ENCODE measurements around the gene UBA1.

Gene UBA1

GRCh38 chrX:47170861-47171692 lies 22.6 kb upstream of the UBA1 start:
- no peak for DNase-seq

- DNase-seq = no peak
Measured at GRCh38 chrX:47171996-47172395, 21.6 kb upstream of the UBA1 start.

DNA sequence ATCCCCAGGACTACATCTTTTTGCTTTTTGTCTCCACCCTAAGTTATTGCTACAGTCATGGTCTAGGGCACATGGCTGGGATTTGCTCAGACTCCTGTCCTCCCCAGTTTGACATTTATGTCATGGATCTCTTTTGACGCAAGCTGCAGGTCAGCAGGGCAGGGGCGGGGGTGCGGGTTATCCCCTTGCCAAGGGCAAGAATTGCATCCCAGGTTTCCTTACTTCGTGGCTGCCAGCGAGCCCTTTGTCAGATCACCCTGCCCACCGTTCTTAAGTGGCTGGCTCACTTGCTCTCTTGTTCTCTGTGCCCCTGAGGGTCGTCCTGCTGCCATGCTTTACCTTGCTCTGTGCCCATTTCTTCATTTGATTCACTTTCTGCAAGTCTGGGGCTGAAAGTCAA lies 21.1 kb upstream of the UBA1 start:
- no peak for DNase-seq

DNA sequence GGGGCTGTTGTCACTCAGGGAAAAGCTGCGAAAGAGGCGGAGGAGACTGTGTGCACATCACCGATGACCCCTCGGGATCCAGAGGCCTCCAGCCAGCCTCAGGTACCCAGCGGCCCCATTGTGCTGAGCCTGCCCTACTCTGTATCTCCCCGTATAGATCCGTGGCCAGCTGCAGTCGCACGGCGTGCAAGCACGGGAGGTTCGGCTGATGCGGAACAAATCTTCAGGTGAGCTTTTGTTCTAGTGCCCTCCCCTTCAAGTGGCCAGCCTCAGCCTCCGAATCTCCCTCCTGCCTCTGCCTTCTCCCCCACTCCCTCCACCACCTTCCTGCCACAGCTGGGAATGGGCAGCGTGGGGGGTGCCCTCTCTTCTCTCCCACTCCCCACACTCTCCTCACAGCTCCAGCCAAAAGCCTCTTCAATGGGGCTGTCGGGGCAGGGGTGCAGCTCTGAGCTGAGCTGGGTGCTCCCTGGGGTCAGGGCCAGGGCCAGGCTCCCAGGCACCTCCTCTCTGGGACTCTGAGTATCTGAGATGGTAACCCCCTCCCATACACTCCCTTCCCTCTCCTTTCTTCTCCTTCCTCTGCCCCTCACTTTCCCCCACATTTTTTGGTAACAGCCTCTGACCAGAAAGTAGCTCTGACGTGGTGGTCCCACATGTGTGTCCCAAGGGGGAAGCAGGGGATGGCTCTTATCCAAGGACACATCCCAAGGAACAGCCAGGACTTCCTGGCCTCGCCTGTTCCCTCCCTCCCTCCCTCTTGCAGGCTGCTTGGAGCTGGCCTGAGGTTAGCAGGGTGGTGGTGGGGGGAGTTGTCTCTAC lies 20.4 kb upstream of the UBA1 start:
- DNase-seq = no peak

- DNase-seq = no peak
Measured at GRCh38 chrX:47174376-47174775, 19.3 kb upstream of the UBA1 start.

GRCh38 chrX:47174846-47175587 lies 18.6 kb upstream of the UBA1 start:
- no peak for DNase-seq

DNA sequence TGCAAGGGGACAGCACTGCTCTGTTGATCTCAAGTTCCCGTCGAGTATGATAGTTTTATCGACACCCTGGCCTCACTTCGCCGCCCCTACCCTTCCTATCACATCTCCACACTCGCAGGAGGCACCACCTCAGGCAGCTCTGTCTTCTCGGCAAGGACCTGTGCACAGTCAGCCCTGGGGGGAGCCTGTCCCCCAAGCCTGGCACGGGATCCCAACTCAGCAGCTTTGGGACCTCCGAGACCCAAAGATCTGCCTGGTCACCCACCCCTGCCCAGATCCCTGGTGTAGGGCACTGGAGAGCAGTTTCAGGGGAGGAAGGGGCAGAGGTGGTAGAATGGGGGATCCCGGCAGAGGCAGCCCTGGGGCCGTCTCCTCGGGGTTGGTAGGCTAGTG lies 18.0 kb upstream of the UBA1 start:
- DNase-seq = no peak

DNA sequence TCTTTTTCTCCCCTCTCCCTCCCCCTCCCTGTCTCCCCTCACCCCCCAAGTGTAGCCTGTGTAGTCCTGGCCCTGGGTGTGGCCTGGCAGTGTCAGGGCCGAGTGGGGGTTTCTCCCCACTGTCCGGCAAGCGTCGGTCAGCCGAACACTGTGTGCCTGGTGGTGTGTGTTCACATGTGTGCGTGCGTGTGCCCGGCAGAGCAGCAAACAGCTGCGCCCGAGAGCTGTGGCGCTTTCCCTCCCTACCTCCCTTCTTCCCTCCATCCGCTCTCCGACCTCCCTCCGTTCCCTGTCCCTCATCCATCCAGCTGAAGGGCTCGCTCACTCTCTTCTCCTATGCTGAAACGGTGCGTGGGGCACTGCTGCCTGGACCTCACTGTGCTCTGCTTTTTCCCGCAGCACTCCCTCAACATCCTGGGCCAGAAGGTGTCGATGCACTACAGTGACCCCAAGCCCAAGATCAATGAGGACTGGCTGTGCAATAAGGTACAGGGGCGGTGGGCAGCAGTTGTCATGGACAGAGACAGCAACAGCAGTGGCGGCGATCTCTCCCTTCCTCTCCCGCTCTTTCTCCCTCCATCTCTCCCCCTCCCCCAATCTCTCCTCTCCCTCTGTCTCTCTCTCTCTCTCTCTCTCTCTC lies 17.4 kb upstream of the UBA1 start:
- no peak for DNase-seq

GRCh38 chrX:47177079-47177478 lies 16.6 kb upstream of the UBA1 start:
- DNase-seq = no peak

- no peak for DNase-seq
Measured at GRCh38 chrX:47178337-47178736, 15.3 kb upstream of the UBA1 start.

GRCh38 chrX:47179221-47179927 lies 14.3 kb upstream of the UBA1 start:
- no peak for DNase-seq

GRCh38 chrX:47179928-47180255 lies 13.7 kb upstream of the UBA1 start:
- no peak for DNase-seq

DNA sequence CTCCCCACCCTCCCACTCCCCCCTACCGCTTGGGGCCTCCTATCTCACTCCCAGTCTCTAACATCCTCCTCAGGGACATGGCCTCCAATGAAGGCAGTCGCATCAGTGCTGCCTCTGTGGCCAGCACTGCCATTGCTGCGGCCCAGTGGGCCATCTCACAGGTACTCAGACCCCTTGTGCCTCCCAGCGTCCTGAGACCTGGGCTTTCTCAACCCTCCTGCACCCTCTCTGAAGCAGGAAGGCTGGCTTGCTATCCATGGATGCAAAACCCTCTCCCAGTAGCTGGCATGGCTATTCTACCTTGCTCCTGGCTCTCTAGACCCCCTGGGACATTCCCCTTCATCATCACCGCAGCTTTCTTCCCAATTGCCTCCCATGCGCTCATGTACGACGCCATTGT lies 13.3 kb upstream of the UBA1 start:
- DNase-seq = no peak

- DNase-seq = no peak
Measured at GRCh38 chrX:47181301-47181700, 12.3 kb upstream of the UBA1 start.

DNA sequence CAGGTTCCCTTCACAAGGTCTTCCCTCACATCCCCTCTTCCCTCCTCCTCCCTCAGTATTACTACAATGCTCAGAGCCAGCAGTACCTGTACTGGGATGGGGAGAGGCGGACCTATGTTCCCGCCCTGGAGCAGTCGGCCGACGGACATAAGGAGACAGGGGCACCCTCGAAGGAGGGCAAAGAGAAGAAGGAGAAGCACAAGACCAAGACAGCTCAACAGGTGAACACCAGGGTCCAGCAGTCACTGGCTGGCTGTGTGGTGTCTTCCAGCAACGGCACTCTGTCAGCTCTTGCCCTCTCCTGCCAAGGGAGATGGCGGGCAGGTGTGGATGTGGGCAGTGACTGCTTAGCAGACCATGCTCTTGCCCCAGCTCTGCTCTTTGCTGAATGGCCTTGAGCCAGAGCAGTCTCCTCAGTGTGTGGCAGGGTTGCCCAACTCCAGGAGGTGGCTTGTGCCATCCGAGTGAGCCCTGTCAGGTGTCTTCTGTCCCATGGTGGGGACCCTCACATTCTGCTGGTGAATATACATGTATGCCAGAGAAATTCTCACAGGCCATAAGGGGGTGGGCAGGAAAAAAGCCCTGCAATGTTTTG lies 11.4 kb upstream of the UBA1 start:
- no peak for DNase-seq

- no peak for DNase-seq
Measured at GRCh38 chrX:47184486-47184885, 9.1 kb upstream of the UBA1 start.

DNA sequence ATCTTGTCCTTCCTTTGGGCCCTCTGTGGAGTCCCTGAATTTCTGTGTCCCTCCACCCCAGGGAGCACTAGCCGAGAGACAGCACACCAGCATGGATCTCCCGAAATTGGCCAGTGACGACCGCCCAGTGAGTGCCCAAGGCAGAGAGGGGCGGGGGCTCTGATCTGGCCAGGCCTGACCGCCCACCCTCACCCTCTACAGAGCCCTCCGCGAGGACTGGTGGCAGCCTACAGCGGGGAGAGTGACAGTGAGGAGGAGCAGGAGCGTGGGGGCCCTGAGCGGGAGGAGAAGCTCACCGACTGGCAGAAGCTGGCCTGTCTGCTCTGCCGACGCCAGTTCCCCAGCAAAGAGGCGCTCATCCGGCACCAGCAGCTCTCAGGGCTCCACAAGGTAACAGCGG lies 8.4 kb upstream of the UBA1 start:
- no peak for DNase-seq

- DNase-seq = no peak
Measured at GRCh38 chrX:47186096-47186740, 7.4 kb upstream of the UBA1 start.

GRCh38 chrX:47187106-47187677 lies 6.4 kb upstream of the UBA1 start:
- DNase-seq = no peak

- no peak for DNase-seq
Measured at GRCh38 chrX:47189906-47190305, 3.7 kb upstream of the UBA1 start.

Measured in DMS153 (cell line).